HG03135 (cell line): ENCODE measurements around the gene SOSTDC1.

Source experiments
- ATAC-seq: cut with Tn5 transposase; IDR thresholded peaks from one replicate; pipeline ENCODE4 v1.9.1; 2021; ENCODE audit warnings: mild to moderate bottlenecking, moderate library complexity; ENCODE audit not compliant: unreplicated experiment

The SOSTDC1 gene

GRCh38 chr7:16420649-16421332 is 44.7 kb downstream of the SOSTDC1 start:
- ATAC-seq: peak; percentile 93

DNA sequence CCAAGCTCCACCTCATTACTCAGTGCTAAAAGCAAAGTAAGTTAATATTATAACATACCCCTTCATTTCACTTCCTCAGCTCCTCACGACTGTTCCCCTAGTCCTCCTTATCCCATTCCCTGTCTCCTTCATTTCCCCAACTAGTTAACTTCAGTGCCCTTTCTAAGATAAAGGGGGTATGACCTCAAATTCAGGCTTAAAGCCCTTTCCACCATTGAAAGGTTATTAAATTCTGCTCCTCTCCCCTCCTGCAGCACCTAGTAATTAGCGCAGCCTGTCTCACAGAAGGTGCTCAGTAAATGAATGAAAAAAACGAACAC is 45.2 kb downstream of the SOSTDC1 start:
- no peak for ATAC-seq

GRCh38 chr7:16419859-16420258 is 45.7 kb downstream of the SOSTDC1 start:
- no peak for ATAC-seq

- ATAC-seq: no peak
These were observed 46.4 kb downstream of the SOSTDC1 start for GRCh38 chr7:16419126-16419525.

GRCh38 chr7:16417906-16418305 is 47.6 kb downstream of the SOSTDC1 start:
- no peak for ATAC-seq

GRCh38 chr7:16416289-16417282 is 49.0 kb downstream of the SOSTDC1 start:
- ATAC-seq: no peak

- ATAC-seq: no peak
These were observed 53.0 kb downstream of the SOSTDC1 start for GRCh38 chr7:16412274-16413254.
